Loucy (cell line): ENCODE data around the gene SUSD6.
A peak's percentile ranks its signal among the peaks of the same experiment; 100 is the strongest.
"Not testable (repeated sequence)": the region's sequence is repeated elsewhere in the genome, so short reads cannot be mapped to it uniquely, and the experiment has no call there.

Experiments used
- H2AFZ ChIP-seq: fragments of 200-600 bp; sonication (generic); 2 replicates; pipeline ENCODE4 v1.6.0; 2016; ENCODE audit warnings: antibody characterized with exemption, mild to moderate bottlenecking, low read length, moderate library complexity
- H3F3A ChIP-seq: fragments of 200-600 bp; 2 replicates; pipeline ENCODE4 v1.6.0; 2016; ENCODE audit warnings: antibody characterized with exemption, low read depth, mild to moderate bottlenecking
- H3K27me3 ChIP-seq: fragments of 200-600 bp; sonication (generic); 2 replicates; pipeline ENCODE4 v1.6.1; 2014; ENCODE audit warnings: low read length, mild to moderate bottlenecking; ENCODE audit not compliant: insufficient read depth, poor library complexity, severe bottlenecking
- H3K36me3 ChIP-seq: fragments of 200-600 bp; sonication (generic); 2 replicates; pipeline ENCODE4 v1.6.1; 2016; ENCODE audit warnings: low read length; ENCODE audit not compliant: insufficient read depth
- H3K4me1 ChIP-seq: fragments of 200-600 bp; sonication (generic); 2 replicates; pipeline ENCODE4 v1.5.1; 2014; ENCODE audit warnings: low read length, mild to moderate bottlenecking; ENCODE audit not compliant: insufficient read depth, poor library complexity, severe bottlenecking
- H3K4me2 ChIP-seq: fragments of 200-600 bp; sonication (generic); 2 replicates; pipeline ENCODE4 v1.6.0; 2014; ENCODE audit warnings: antibody characterized with exemption, low read length, low read depth, mild to moderate bottlenecking; ENCODE audit not compliant: poor library complexity, severe bottlenecking
- H3K4me3 ChIP-seq: fragments of 200-600 bp; sonication (generic); 2 replicates; pipeline ENCODE4 v1.5.1; 2014; ENCODE audit warnings: low read length, mild to moderate bottlenecking, mixed read lengths; ENCODE audit not compliant: poor library complexity, severe bottlenecking
- H3K79me2 ChIP-seq: fragments of 200-600 bp; sonication (generic); 2 replicates; pipeline ENCODE4 v1.6.1; 2014; ENCODE audit warnings: low read length; ENCODE audit not compliant: insufficient read depth
- H3K9ac ChIP-seq: fragments of 200-600 bp; sonication (generic); 2 replicates; pipeline ENCODE4 v1.6.0; 2014; ENCODE audit warnings: mild to moderate bottlenecking, low read depth, low read length, moderate library complexity; ENCODE audit not compliant: poor library complexity, severe bottlenecking
- H3K9me2 ChIP-seq: fragments of 200-600 bp; sonication (generic); replicated peaks from 2 replicates; pipeline ENCODE4 v1.6.1; 2016; ENCODE audit warnings: low read depth, low read length, mixed read lengths
- H3K9me3 ChIP-seq: fragments of 200-600 bp; sonication (generic); 2 replicates; pipeline ENCODE4 v1.6.1; 2014; ENCODE audit warnings: mild to moderate bottlenecking, antibody characterized with exemption, low read length, low read depth; ENCODE audit not compliant: insufficient read depth
- H4K20me1 ChIP-seq: fragments of 200-600 bp; sonication (generic); 2 replicates; pipeline ENCODE4 v1.6.0; 2014; ENCODE audit warnings: antibody characterized with exemption, low read length, mild to moderate bottlenecking; ENCODE audit not compliant: insufficient read depth, poor library complexity, severe bottlenecking
- EZH2phosphoT487 ChIP-seq: fragments of 200-600 bp; IDR thresholded peaks from 2 replicates; pipeline ENCODE4 v1.6.1; 2018; ENCODE audit warnings: antibody characterized with exemption, mild to moderate bottlenecking, moderate library complexity, borderline replicate concordance
- TF ChIP-seq, protein P1 (sequence below): fragments of 200-600 bp; sonication (generic); conservative IDR thresholded peaks from 2 replicates; pipeline ENCODE4 v1.5.1; 2014; ENCODE audit warnings: mild to moderate bottlenecking, antibody characterized with exemption, low read length

The SUSD6 gene

DNA sequence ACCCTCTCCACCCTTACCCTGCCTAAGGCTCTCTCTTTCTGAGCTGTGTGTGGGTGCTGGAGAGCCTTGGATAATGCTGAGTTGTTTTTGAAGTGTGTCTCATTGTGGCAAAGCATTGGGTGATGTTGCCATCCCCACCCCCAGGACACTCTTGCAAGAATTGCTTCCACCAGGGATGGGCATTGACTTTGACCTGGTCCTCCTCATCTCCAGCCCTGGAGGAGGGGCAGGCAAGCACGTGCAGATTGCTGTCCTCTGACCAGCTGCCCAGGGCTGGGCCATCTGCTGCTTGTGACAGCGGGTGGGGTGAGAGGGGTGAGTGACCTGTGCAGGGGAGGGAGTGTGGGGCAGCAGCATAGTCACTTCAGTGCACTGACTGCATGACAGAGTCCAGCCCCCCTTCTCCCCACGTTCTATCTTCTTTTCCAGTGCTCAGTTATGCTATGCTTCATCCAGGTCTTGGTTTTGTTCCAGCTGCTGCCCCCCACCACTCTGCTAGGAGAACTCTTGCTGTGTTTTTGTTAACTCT lies 26.2 kb downstream of the SUSD6 start:
- Histone ChIP-seq H3F3A (no peaks in the 10 kb centered on the region), H3K4me1 (peaks cover 49% of the 10 kb centered on the region), H3K4me2 (peak overlapping the region; percentile 72), H3K36me3 (peaks cover 21% of the 10 kb centered on the region), H3K27me3 (no peaks in the 10 kb centered on the region), H3K9me3 (peaks cover 20% of the 10 kb centered on the region), H3K4me3 (no peak overlapping the region), H2AFZ (no peak overlapping the region), H3K9ac (peak overlapping the region; percentile 40), H3K9me2 (no peaks in the 10 kb centered on the region), H3K79me2 (peaks cover 100% of the 10 kb centered on the region), H4K20me1 (peaks cover 11% of the 10 kb centered on the region)
- TF ChIP-seq, protein P1, sequence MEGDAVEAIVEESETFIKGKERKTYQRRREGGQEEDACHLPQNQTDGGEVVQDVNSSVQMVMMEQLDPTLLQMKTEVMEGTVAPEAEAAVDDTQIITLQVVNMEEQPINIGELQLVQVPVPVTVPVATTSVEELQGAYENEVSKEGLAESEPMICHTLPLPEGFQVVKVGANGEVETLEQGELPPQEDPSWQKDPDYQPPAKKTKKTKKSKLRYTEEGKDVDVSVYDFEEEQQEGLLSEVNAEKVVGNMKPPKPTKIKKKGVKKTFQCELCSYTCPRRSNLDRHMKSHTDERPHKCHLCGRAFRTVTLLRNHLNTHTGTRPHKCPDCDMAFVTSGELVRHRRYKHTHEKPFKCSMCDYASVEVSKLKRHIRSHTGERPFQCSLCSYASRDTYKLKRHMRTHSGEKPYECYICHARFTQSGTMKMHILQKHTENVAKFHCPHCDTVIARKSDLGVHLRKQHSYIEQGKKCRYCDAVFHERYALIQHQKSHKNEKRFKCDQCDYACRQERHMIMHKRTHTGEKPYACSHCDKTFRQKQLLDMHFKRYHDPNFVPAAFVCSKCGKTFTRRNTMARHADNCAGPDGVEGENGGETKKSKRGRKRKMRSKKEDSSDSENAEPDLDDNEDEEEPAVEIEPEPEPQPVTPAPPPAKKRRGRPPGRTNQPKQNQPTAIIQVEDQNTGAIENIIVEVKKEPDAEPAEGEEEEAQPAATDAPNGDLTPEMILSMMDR = no peak
- TF ChIP-seq EZH2phosphoT487 = no peak

DNA sequence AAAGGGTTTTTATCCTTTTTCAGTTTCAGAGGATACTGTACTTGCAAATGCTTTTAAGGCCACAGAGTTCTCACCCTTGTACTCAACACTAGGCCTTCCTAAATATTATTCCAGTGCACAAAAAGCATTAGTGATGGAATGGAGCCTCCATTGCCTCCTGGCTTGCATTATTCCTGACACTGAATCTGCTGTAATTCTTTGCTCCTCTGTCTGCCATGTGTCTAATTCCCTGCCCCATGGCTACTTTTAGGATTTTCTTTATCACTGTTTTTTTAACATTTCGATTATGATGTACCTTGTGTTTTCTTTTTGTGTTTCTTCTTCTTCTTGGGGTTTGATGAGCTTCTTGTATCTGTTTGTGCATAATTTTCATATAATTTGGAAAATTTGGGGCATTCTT lies 29.5 kb downstream of the SUSD6 start:
- H3K9me2 ChIP-seq = no peaks in the 10 kb centered on the region
- no peak overlapping the region for H3K4me3 ChIP-seq
- no peak overlapping the region for H3K4me2 ChIP-seq
- no peak for TF ChIP-seq EZH2phosphoT487
- TF ChIP-seq, protein P1 = no peak
- H2AFZ ChIP-seq = no peak overlapping the region
- H3K36me3 ChIP-seq = peaks cover 27% of the 10 kb centered on the region
- H4K20me1 ChIP-seq = peaks cover 17% of the 10 kb centered on the region
- H3F3A ChIP-seq = no peaks in the 10 kb centered on the region
- no peaks in the 10 kb centered on the region for H3K27me3 ChIP-seq
- peaks cover 25% of the 10 kb centered on the region for H3K9me3 ChIP-seq
- H3K79me2 ChIP-seq = peaks cover 100% of the 10 kb centered on the region
- peaks cover 31% of the 10 kb centered on the region for H3K4me1 ChIP-seq
- H3K9ac ChIP-seq = no peak overlapping the region

DNA sequence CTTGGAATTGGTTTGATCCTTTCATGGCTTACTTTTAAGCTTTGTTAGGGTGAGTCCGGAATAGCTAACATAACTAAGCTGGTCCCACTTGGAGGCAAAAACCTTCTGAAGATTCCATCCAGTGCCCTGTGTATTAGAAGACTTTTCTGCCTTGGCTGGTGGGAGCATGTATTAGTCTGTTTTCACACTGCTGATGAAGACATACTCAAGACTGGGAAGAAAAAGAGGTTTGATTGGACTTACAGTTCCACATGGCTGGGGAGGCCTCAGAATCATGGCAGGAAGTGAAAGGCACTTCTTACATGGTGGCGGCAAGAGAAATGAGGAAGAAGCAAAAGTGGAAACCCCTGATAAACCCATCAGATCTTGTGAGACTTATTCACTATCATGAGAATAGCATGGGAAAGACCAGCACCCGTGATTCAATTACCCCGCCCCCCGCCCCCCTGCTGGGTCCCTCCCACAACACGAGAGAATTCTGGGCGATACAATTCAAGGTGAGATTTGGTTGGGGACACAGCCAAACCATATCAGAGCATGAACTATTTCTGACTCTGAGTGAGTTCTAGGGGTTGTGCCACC lies 30.9 kb downstream of the SUSD6 start:
- Histone ChIP-seq H3K9me3 (peaks cover 25% of the 10 kb centered on the region), H3K79me2 (peaks cover 99% of the 10 kb centered on the region)

More for the DNA sequence above, 30.9 kb downstream of the SUSD6 start:
- H3K9me2 ChIP-seq, H2AFZ ChIP-seq, H3F3A ChIP-seq, H3K4me2 ChIP-seq, H3K9ac ChIP-seq, H3K4me3 ChIP-seq, H3K27me3 ChIP-seq: not testable (repeated sequence)
- peaks cover 16% of the 10 kb centered on the region for H4K20me1 ChIP-seq
- H3K36me3 ChIP-seq = peaks cover 27% of the 10 kb centered on the region
- H3K4me1 ChIP-seq = peaks cover 18% of the 10 kb centered on the region
